Measurements from ENCODE around the gene SMPD2.

SMPD2 gene

DNA sequence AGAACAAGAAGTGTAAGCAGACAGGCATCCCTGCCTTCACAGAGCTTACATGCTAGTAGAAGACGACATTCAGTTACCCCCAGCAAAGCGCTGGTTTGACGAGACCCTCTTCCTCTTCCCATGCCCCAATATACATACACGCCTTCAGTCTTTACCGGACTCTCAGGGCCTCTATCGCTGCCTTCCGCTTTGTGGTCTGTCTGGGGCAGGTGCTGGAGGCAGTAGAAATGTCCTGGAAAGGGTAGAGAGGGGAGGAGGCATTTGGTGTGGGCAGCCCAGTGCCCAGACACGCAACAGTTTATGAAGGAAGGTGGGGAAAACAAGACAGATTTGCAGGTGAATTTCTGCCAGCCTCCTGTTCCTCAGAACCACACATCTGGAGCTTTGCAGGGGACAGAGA lies 6.0 kb downstream of the SMPD2 start:
- DNase-seq (ENCODE audit: low read depth in 2 of 2): no peak

- DNase-seq (ENCODE audit: low read depth in 2 of 2): no peak
Measured at GRCh38 chr6:109447087-109447486, 6.6 kb downstream of the SMPD2 start.

DNA sequence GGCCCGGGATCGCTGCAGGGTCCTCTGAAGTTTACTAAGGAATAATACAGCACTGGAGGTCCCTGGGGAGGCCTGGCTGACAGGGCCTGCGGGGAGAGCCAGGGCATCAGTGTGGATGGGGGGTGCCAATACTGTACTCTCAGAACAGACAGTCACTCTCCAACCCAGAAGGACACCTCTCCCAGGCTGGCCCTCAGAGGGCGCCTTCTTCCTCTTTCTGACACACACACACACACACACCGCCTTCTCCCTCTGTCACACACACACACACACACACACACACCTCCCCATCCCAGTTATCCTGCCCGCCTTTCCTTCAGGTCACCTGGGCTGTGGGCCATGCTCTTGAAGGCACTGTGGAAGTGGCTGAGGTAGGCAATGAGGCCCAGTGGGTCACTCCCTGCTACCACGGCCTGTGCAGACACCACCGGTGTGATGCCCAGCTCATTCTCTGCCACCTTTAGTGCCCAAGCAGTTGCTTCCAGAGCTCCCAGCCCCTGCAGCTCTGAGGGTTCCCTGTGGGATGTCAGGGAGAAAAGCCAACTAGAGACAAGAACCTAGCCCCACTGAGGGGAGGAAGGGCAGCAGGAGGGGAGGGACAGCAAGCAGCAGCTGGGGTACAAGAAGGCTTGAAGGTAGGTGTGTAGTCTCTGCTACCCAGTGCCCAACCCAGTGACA lies 7.5 kb downstream of the SMPD2 start:
- DNase-seq (ENCODE audit: low read depth in 2 of 2): no peak

DNA sequence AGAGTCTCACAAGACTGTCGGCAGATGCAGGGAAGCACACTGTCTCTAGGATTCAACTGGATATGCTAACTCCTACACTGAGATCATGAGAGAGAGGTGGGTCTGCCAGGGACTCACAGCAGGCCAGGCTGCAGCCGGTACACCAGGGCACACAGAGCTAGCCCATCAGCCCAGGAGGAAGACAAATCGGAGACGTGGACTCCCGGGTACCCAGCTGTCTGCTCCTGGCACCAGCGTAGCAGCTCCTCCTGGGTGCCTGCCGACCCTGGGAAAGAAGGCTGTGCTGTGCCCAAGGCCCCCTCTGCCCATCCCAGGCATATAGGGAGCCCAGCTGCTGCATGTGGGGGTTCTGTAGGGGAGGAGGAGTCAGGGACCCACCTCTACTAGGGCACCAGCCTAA lies 8.1 kb downstream of the SMPD2 start:
- no peak for DNase-seq (ENCODE audit: low read depth in 2 of 2)

GRCh38 chr6:109449064-109449794 lies 8.7 kb downstream of the SMPD2 start:
- DNase-seq (ENCODE audit: low read depth in 2 of 2): no peak

GRCh38 chr6:109449795-109450673 lies 9.5 kb downstream of the SMPD2 start:
- DNase-seq (ENCODE audit: low read depth in 2 of 2): no peak

DNA sequence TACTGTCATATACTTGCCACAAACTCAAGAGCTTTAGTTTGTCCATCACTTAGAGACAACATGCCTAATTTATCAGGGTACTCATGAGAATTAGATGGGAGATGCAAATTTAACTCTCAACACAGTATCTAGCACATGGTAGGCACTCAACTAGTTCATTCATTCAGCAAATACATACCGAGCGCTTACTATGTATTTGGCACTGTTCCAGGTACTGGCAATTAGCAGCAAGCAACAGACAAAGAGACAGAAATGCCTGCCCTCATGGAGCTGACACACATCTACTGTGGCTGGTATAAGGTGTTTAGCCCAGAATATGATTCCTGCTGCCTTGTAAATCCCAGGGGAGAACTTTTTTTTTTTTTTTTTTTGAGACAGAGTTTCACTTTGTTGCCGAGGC lies 10.3 kb downstream of the SMPD2 start:
- DNase-seq (ENCODE audit: low read depth in 2 of 2): no peak

- DNase-seq (ENCODE audit: low read depth in 2 of 2): no peak
Measured at GRCh38 chr6:109451376-109451775, 10.9 kb downstream of the SMPD2 start.

GRCh38 chr6:109452181-109452580 lies 11.7 kb downstream of the SMPD2 start:
- DNase-seq (ENCODE audit: low read depth in 2 of 2): no peak

DNA sequence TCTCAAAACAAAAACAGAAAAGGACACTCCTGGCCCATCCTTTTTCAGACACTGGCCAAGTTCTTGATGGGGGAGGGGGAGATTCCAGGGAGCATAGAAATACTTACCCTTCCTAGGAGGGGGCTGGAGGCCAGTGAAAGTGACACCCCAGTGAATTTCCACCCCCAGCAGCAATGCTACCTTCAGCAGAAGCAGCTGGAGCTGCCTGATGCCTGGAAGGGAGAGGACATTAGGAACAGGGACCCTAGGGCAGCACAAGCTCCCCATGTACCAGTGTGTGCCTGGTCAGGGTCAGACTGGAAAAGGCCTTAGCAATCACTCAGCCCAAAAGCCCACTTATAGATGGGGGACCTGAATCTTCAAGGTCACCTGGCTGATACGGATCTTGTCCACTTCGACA lies 12.6 kb downstream of the SMPD2 start:
- no peak for DNase-seq (ENCODE audit: low read depth in 2 of 2)

DNA sequence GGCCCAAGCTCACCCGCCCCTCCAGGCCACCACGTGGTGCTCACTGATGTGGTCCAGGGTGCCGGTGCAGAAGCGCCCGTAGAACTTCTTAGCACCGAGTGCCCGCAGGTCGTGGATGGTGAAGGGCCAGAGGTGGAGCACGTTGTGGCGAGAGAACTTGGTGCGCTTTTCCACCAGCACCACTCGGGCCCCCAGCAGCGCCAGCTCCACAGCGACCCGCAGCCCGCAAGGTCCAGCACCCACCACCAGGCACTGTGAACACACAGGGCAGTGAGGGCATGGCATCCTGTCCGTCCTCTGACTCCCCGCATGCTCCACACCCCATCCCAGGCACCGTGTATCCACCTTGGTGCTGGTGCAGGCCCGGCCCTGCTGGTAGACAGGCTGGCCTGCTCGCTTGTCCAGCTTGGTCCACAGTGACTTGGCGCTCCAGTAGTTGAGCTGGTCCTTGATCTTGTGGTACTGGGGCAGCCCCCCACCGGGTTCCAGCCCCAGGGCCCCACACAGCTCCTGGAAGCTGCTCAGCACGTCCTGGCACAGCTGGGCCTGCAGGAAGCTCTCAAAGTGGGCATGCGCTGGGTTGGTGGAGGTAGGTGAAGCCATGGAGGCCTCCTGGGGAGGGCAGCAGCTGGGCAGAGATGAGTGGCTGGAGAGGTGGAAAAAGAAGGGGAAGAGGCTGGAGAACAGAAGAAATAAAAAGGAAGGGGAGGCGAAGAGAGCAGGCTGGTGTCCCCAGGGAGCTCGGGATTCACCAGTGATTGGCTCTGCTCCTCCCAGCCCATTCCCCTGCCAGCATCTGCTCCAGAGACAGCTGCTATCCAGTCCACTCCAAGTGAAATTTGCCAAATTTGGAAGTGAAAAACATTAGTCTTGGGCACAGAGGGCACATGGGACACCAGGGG lies 13.3 kb downstream of the SMPD2 start:
- DNase-seq (ENCODE audit: low read depth in 2 of 2): no peak

DNA sequence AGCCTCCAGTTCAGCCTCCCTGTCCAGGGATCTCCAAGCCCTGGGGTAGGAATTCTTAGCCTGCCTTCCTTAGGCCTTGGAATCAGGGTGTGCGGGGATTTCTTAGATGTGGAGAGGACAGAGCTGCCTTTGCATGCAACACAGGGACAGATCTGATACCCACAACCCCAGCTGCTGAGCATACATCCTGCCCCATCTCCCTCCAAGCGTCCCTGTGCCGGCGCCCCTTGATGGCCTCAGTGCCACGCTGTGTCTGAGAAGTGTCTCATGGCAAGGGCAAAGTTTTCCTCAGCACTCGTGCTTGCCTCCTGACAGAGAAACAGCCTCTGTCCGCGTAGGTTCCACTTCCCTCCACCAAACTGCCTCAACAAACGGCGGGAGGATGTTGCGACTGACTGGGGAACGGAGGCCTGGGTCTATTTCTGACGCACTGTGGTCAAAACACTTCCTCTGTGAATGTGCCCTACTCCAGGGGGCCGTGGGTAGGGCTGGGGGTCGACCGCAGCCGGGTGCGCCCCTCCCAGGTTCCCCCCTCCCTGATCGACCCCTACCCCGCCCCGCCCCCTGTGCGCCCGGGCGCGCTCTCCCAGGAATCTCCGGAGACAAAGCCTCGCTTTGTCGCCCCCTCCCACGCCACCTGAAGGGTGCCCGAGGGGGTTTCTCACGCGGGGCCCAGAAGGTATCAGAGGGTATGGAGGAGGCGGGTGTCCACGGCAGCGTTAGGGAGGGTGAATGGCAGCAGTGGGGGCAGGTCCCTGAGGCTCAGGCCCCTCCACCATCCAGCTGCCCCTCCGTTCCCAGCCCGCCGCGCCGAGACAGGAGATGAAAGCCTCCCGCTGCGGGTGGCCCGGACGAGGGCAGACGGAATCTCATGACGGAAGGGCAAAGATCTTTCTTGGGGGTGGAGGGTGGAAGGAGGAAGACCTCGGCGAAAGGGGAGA lies 14.2 kb downstream of the SMPD2 start:
- peak in 1 of 2 donors; percentile 32 for DNase-seq (ENCODE audit: low read depth in 2 of 2)

DNA sequence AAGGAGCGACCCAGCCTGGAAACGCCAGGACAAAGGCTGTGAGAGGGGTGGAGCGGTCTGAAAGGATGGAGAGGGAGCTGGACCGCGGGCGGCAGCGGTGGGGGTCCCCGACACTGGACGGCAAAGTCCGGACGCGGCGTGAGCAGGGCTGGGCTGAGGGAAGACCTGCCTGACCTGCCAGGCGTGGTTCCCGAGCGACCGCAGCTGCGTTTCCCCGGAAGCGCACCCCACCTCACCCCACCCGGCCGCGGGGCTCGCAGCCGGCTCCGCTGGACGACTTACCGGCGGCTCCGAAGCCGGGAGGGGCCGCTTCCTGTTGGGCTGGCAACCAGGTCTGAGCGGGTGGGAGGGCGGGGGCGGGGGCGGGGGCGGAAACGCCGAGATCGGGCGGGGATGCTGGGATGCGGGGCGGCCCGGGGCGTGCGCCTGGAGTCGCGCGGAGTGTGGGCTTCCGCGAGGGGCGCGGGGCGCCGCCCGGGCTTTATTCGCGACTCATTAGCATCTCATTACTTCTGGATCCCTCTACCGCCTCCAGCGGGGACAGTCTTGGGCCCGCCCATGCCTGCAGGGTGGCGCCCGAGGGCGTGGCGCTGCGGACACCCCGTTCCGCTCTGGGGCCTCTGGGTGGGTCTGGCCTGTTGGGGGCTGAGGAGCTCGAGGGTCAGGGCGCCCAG lies 15.1 kb downstream of the SMPD2 start, which contains the start of gene MICAL1:
TSS of gene MICAL1 (minus strand) at position 336 of the 674 bp plus-strand sequence. CDS start 1,576 bp downstream, outside the sequence.
- peak in 1 of 2 donors; percentile 41 for DNase-seq (ENCODE audit: low read depth in 2 of 2)

DNA sequence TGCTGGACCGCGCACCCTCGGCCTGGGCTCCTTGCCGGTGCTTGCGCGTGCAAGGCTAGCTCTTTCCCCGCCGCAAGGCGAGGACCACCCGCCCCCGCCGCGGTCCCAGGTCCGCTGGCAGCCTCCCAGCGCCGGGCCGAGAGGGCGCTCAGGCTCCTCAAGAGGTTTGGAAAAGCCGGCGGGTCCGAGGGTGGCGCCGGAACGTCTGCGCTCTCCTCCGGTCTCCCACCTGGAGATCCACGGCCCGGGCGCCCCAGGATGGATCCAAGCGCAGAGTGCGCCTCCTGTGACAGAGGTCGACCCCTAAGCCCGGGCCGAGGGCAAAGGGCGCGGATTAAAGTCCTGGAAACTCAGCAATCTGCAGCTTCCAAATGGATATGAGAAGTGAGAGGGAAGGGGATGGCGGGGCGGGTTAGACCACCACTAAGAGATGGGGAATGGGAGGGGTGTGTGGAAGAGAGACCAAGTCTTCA lies 15.6 kb downstream of the SMPD2 start:
- DNase-seq (ENCODE audit: low read depth in 2 of 2): no peak

GRCh38 chr6:109456710-109457561 lies 16.4 kb downstream of the SMPD2 start:
- DNase-seq (ENCODE audit: low read depth in 2 of 2): no peak

GRCh38 chr6:109457562-109457996 lies 17.1 kb downstream of the SMPD2 start:
- DNase-seq (ENCODE audit: low read depth in 2 of 2): no peak

DNA sequence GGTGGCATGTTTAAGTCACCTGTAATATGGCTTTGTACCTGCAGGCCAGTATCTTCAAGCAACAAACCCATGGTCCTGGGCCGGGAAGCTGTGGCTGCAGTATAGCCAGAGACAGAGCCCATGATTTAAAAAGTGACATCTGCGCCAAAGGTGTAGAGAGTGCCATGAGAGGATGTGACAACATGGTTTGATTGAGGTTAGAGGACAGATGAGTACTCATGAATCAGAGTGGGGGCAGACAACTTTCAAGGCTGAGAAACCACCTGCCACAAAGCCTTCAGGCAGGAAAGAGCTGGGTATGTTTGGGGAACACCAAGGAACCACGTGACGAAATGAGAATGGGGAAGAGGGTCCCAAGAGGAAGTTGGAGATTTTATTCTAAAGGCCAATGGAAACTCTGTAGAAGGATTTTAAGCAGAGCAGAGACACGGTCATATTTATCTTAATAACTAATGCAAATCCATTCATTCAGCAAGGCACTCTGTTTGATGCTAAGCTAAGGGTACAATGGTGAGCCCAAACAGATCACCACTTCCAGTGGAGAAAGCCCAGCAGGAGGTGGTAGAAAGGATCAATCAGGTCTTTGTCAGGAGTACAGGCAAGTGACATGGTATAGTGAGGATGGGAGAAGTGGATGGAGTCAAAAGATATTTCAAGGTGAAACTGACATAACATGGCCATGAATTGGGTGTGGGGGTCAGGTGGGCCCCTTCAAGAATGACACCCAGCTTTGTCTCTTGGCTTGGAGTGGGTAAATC lies 18.4 kb downstream of the SMPD2 start:
- no peak for DNase-seq (ENCODE audit: low read depth in 2 of 2)

Measured in activated CD4-positive, alpha-beta T cell treated with anti-CD3 and anti-CD28 coated beads for 24 hours (primary cell).